Vagina (tissue), 2 donors: ENCODE measurements around the gene PHYH. TPM values are rescaled to one million over a fixed set of nuclear protein-coding genes. Genes with fewer than 3 reads are reported as not detected.

ENCODE experiments used
- DNase-seq, 2 donors: peaks; one replicate each; pipeline ENCODE4 v3.0.0-alpha.2; 2017; ENCODE audit errors: extremely low spot score in 2 of 2
- H3K27ac ChIP-seq: fragments of 200-600 bp; sonication (generic); one replicate; pipeline ENCODE4 v1.5.1; 2019
- H3K27me3 ChIP-seq: fragments of 200-600 bp; sonication (generic); one replicate; pipeline ENCODE4 v1.5.1; 2019
- H3K36me3 ChIP-seq, 2 donors: fragments of 200-600 bp; sonication (generic); one replicate each; pipeline ENCODE4 v1.5.1; 2017 to 2019
- H3K4me1 ChIP-seq: fragments of 200-600 bp; sonication (generic); one replicate; pipeline ENCODE4 v1.5.1; 2019
- H3K4me3 ChIP-seq, 2 donors: fragments of 200-600 bp; sonication (generic); 1 replicate in 1 of 2; 2 replicates in 1 of 2; pipeline ENCODE4 v1.5.1; 2016 to 2019
- H3K9me3 ChIP-seq: fragments of 200-600 bp; sonication (generic); one replicate; pipeline ENCODE4 v1.5.1; 2019
- POLR2A ChIP-seq, 2 donors: fragments of 450-650 bp; IDR thresholded peaks; one replicate each; pipeline ENCODE4 v1.6.1; 2017; ENCODE audit warnings: antibody characterized with exemption in 2 of 2, mild to moderate bottlenecking in 2 of 2, moderate library complexity in 2 of 2
- POLR2AphosphoS5 ChIP-seq, 2 donors: sonication (generic); formaldehyde crosslinking; IDR thresholded peaks; one replicate each; pipeline ENCODE4 v1.9.0; 2017; ENCODE audit warnings: antibody characterized with exemption in 2 of 2, mild to moderate bottlenecking in 2 of 2, low read depth in 1 of 2; ENCODE audit not compliant: insufficient read depth in 1 of 2
- intact Hi-C: fragments of 100-400 bp; cut with DNase I; formaldehyde crosslinking; loops from one replicate; pipeline ENCODE4 v1.15.1; 2023
- total RNA-seq: library from RNA; depleted of rRNA; stranded (reverse); fragments of >200 nt; gene quantifications from one replicate; pipeline ENCODE4 v1.2.3, GENCODE V29; 2016
- TF ChIP-seq, protein P1 (sequence below), 3 experiments: fragments of 450-650 bp in 2 of 3; fragments of 200-600 bp in 1 of 3; sonication (generic) in 1 of 3; IDR thresholded peaks; one replicate each; pipeline ENCODE4 v1.5.1; 2017 to 2019; ENCODE audit warnings: antibody characterized with exemption in 3 of 3, mild to moderate bottlenecking in 2 of 3, moderate library complexity in 2 of 3

PHYH gene
- total RNA-seq, 1 donor from 2014 or later, result 15.2 TPM

DNA sequence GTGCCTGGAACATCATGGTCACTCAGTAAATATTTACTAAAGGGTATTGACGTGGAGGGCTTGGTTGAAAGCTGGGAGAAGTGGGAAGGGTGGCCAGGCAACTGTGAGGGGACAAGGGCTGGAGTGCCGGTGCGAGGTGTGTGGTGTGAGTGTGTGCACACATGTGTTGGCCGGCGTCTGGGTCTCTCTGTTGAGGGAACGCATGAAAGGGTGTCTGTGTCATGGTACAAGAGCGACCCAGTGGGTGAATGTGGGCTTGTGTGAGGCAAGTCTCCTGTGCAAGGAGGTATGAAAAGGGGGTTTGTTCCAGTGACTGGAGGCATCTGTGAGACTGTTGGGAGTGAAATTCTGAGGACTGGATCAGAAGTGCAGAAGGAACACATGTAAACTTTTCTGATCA lies 36.3 kb downstream of the PHYH start:
- H3K9me3 ChIP-seq, result no peaks in the 10 kb centered on the region
- H3K27ac ChIP-seq, result no peak overlapping the region
- H3K27me3 ChIP-seq, result no peaks in the 10 kb centered on the region
- intact Hi-C loops, result no loop called here
- H3K36me3 ChIP-seq, result no peaks in the 10 kb centered on the region
- TF ChIP-seq POLR2AphosphoS5 (IDR thresholded peaks at IDR 0.05; ENCODE audit: insufficient read depth in 1 of 2, low read depth in 1 of 2), result no peak
- TF ChIP-seq, protein P1, sequence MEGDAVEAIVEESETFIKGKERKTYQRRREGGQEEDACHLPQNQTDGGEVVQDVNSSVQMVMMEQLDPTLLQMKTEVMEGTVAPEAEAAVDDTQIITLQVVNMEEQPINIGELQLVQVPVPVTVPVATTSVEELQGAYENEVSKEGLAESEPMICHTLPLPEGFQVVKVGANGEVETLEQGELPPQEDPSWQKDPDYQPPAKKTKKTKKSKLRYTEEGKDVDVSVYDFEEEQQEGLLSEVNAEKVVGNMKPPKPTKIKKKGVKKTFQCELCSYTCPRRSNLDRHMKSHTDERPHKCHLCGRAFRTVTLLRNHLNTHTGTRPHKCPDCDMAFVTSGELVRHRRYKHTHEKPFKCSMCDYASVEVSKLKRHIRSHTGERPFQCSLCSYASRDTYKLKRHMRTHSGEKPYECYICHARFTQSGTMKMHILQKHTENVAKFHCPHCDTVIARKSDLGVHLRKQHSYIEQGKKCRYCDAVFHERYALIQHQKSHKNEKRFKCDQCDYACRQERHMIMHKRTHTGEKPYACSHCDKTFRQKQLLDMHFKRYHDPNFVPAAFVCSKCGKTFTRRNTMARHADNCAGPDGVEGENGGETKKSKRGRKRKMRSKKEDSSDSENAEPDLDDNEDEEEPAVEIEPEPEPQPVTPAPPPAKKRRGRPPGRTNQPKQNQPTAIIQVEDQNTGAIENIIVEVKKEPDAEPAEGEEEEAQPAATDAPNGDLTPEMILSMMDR (IDR thresholded peaks at IDR 0.05), result no peak
- no peak for TF ChIP-seq POLR2A (IDR thresholded peaks at IDR 0.05)
- DNase-seq, result no peak
- no peaks in the 10 kb centered on the region for H3K4me1 ChIP-seq
- H3K4me3 ChIP-seq, result no peak overlapping the region

DNA sequence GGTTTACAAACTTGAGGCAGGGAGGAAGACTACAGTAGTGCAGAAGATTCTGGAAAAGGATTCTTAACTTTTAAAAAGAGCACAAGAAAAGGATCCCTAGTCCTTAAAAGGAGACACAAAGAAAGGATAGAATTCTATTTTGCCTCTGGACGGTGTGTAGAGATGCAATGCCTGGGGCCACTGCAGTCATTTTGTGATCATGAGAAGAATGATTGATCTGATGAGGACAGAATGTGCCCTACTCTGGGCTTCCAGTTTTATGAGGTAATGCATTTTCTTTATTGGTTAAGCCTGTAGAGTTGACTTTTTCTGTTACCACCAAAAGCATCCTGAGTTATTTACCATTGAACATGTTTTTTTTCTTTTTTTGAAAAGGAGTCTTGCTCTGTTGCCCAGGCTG lies 37.4 kb downstream of the PHYH start:
- H3K36me3 ChIP-seq, result no peaks in the 10 kb centered on the region
- H3K4me1 ChIP-seq, result no peaks in the 10 kb centered on the region
- H3K4me3 ChIP-seq, result no peak overlapping the region
- H3K27ac ChIP-seq, result no peak overlapping the region
- no peaks in the 10 kb centered on the region for H3K9me3 ChIP-seq
- no peak for DNase-seq
- TF ChIP-seq POLR2AphosphoS5 (IDR thresholded peaks at IDR 0.05; ENCODE audit: insufficient read depth in 1 of 2, low read depth in 1 of 2) (no peak), POLR2A (IDR thresholded peaks at IDR 0.05) (no peak)
- TF ChIP-seq, protein P1 (IDR thresholded peaks at IDR 0.05), result no peak
- H3K27me3 ChIP-seq, result no peaks in the 10 kb centered on the region
- intact Hi-C loops, result no loop called here

- DNase-seq, result no peak
- Histone ChIP-seq H3K36me3 (no peaks in the 10 kb centered on the region), H3K9me3 (no peaks in the 10 kb centered on the region), H3K4me1 (no peaks in the 10 kb centered on the region), H3K27me3 (no peaks in the 10 kb centered on the region), H3K27ac (no peak overlapping the region), H3K4me3 (no peak overlapping the region)
- TF ChIP-seq POLR2A (IDR thresholded peaks at IDR 0.05), result no peak
- intact Hi-C loops, result no loop called here
Measured at GRCh38 chr10:13257621-13258140, 42.2 kb downstream of the PHYH start.

DNA sequence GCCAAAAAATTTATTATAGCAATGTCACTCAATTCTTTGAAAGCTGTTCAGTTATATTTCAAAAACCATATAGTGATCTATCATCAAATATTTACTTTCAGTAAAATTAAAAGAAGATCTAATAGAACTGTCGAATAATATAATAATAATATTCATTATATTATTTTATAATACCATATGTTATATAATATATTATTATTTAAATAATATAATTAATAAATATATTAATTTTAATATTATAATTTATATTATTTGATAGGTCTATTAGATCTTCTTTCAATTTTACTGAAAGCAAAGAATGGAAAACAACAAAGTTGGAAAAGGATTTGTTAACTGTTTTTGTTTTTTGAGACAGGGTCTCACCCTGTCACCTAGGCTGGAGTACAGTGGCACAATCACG lies 43.2 kb downstream of the PHYH start:
- DNase-seq, result no peak
- Histone ChIP-seq H3K36me3 (no peaks in the 10 kb centered on the region), H3K27ac (no peak overlapping the region), H3K9me3 (no peaks in the 10 kb centered on the region), H3K4me1 (no peaks in the 10 kb centered on the region), H3K4me3 (no peak overlapping the region), H3K27me3 (no peaks in the 10 kb centered on the region)
- TF ChIP-seq POLR2A (IDR thresholded peaks at IDR 0.05) (no peak), POLR2AphosphoS5 (IDR thresholded peaks at IDR 0.05; ENCODE audit: insufficient read depth in 1 of 2, low read depth in 1 of 2) (no peak)
- TF ChIP-seq, protein P1 (IDR thresholded peaks at IDR 0.05), result no peak
- intact Hi-C loops, result no loop called here

GRCh38 chr10:13253726-13254125 lies 46.1 kb downstream of the PHYH start:
- Histone ChIP-seq H3K4me1 (no peaks in the 10 kb centered on the region), H3K27ac (no peak overlapping the region), H3K36me3 (no peaks in the 10 kb centered on the region), H3K4me3 (no peak overlapping the region), H3K27me3 (no peaks in the 10 kb centered on the region), H3K9me3 (no peaks in the 10 kb centered on the region)
- no peak for DNase-seq
- TF ChIP-seq POLR2A (IDR thresholded peaks at IDR 0.05), result no peak
- no peak for TF ChIP-seq POLR2AphosphoS5 (IDR thresholded peaks at IDR 0.05; ENCODE audit: insufficient read depth in 1 of 2, low read depth in 1 of 2)
- TF ChIP-seq, protein P1 (IDR thresholded peaks at IDR 0.05), result no peak
- intact Hi-C loops, result no loop called here
